ENCODE data around the gene SLC9A3. TPM values are rescaled to one million over a fixed set of nuclear protein-coding genes. Genes with fewer than 3 reads are reported as not detected.
A peak's percentile ranks its signal among the peaks of the same experiment; 100 is the strongest.

SLC9A3 gene
- total RNA-seq, 1 experiment from 2014 or later = 1.9 TPM

DNA sequence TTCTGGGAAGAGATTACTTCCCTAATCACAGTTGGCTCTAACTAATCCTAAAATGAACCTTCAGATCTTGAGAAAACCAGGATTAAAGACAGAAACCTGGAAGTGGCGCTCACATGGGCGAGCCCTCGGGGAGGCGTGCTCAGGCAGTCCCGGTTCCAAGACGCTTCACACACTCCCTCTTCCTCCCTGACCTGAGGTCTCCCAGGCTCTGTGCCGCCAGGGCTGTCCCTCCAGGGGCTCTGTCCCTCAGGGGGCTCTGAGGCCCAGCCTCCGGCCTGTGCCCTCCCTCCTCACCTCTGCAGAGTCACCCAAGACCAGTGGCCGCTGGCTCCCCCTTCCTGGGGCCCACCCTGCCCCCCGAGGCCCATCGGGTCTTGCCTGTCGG lies 10.2 kb downstream of the SLC9A3 start:
- H3K27me3 ChIP-seq (replicated peaks; ENCODE audit: insufficient read depth, low read depth, low read length, poor library complexity) = peaks cover 2% of the 10 kb centered on the region
- H3K4me3 ChIP-seq (ENCODE audit: low read depth, low read length, poor library complexity, severe bottlenecking) = no peak overlapping the region
- DNase-seq (ENCODE audit: low spot score) = no peak
- H3K27ac ChIP-seq (ENCODE audit: low read depth, low read length, poor library complexity, severe bottlenecking) = no peak overlapping the region
- peaks cover 8% of the 10 kb centered on the region for H3K4me1 ChIP-seq (ENCODE audit: insufficient read depth, low read length, poor library complexity, severe bottlenecking)
- ChIA-PET POLR2A (ENCODE audit: low non-redundant PET) (no interaction called here), CTCF (no interaction called here)
- H3K9me3 ChIP-seq (ENCODE audit: low read depth, low read length, poor library complexity, severe bottlenecking) = no peaks in the 10 kb centered on the region
- TF ChIP-seq EZH2 (IDR thresholded peaks at IDR 0.05; ENCODE audit: borderline replicate concordance, low read depth, low read length, poor library complexity, severe bottlenecking) = no peak
- TF ChIP-seq, protein P1, sequence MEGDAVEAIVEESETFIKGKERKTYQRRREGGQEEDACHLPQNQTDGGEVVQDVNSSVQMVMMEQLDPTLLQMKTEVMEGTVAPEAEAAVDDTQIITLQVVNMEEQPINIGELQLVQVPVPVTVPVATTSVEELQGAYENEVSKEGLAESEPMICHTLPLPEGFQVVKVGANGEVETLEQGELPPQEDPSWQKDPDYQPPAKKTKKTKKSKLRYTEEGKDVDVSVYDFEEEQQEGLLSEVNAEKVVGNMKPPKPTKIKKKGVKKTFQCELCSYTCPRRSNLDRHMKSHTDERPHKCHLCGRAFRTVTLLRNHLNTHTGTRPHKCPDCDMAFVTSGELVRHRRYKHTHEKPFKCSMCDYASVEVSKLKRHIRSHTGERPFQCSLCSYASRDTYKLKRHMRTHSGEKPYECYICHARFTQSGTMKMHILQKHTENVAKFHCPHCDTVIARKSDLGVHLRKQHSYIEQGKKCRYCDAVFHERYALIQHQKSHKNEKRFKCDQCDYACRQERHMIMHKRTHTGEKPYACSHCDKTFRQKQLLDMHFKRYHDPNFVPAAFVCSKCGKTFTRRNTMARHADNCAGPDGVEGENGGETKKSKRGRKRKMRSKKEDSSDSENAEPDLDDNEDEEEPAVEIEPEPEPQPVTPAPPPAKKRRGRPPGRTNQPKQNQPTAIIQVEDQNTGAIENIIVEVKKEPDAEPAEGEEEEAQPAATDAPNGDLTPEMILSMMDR (conservative IDR thresholded peaks at IDR 0.05; ENCODE audit: low read depth, low read length) = no peak
- H3K36me3 ChIP-seq (ENCODE audit: insufficient read depth, low read length, poor library complexity, severe bottlenecking) = no peaks in the 10 kb centered on the region
- intact Hi-C loops (cut with micrococcal nuclease; ENCODE audit: unreplicated experiment) = no loop called here
- no TSS peak for BruUV-seq (replicated peaks)

DNA sequence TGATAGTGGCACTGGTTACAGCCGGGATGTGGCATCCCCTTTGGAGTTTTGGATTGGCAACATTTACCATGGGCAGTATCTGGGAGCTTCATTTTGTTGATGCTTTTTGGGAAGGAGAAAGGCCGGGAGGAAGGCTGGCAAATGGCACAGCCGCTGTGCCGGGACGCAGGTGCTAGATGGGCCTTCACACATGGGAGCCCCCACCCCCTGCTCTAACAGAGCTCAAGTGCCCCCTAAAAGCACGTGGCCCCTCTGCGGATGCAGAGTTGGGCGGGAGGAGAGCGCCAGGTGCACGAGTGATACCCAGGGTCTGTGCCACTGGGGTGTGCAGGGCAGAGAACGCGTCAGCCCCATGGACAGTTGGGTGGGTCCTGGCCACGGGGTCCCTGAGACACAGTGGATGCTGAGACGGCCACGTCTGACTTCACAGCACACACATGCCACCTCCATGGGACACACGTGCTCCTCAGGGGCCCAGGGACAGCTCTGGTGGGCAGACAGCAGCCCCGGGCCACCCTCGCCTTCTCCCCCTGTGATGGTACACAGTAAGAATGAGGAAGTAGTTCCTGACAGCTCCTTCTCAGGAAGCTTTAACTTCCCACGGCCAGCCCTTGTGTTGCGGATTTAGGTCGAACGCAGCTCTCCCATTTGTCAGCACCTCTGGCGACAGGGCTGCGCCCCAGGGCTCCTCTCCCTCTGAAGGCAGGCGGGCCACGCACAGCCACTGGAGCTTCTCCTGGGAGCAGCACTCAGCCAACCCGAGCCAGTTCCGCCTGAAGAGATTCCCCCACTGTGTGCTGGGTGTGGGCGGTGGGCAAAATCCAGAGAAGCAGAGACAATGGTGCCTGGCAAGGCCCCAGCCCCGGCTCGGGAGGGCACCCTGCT lies 10.8 kb downstream of the SLC9A3 start:
- CTCF ChIA-PET = no interaction called here
- peak; percentile 32 for DNase-seq (ENCODE audit: low spot score)
- intact Hi-C loops (cut with micrococcal nuclease; ENCODE audit: unreplicated experiment) = no loop called here
- peaks cover 8% of the 10 kb centered on the region for H3K4me1 ChIP-seq (ENCODE audit: insufficient read depth, low read length, poor library complexity, severe bottlenecking)
- no peak overlapping the region for H3K27ac ChIP-seq (ENCODE audit: low read depth, low read length, poor library complexity, severe bottlenecking)
- POLR2A ChIA-PET (ENCODE audit: low non-redundant PET) = no interaction called here
- no TSS peak for BruUV-seq (replicated peaks)
- no peak for TF ChIP-seq EZH2 (IDR thresholded peaks at IDR 0.05; ENCODE audit: borderline replicate concordance, low read depth, low read length, poor library complexity, severe bottlenecking)
- TF ChIP-seq, protein P1 (conservative IDR thresholded peaks at IDR 0.05; ENCODE audit: low read depth, low read length) = no peak
- no peak overlapping the region for H3K4me3 ChIP-seq (ENCODE audit: low read depth, low read length, poor library complexity, severe bottlenecking)
- no peaks in the 10 kb centered on the region for H3K9me3 ChIP-seq (ENCODE audit: low read depth, low read length, poor library complexity, severe bottlenecking)
- H3K36me3 ChIP-seq (ENCODE audit: insufficient read depth, low read length, poor library complexity, severe bottlenecking) = no peaks in the 10 kb centered on the region
- H3K27me3 ChIP-seq (replicated peaks; ENCODE audit: insufficient read depth, low read depth, low read length, poor library complexity) = no peaks in the 10 kb centered on the region

DNA sequence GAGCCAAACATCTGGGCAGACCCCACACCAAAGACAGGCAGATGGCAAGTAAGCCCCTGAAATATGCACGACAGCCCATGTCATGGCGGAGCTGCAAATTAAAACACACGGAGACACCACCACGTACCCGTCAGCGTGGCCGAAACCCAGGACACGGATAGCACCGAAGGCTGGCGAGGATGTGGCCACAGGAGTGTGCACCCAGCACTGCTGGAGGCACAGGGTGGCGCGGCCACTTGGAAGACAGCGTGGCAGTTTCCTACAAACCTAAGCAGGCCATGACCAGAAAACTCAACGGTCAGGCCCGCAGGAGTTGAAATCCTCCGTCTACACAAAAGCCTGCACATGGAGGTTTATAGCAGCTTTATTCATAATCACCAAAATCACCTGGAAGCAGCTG lies 12.8 kb downstream of the SLC9A3 start:
- TF ChIP-seq, protein P1 (conservative IDR thresholded peaks at IDR 0.05; ENCODE audit: low read depth, low read length) = no peak
- TF ChIP-seq EZH2 (IDR thresholded peaks at IDR 0.05; ENCODE audit: borderline replicate concordance, low read depth, low read length, poor library complexity, severe bottlenecking) = no peak
- Histone ChIP-seq H3K27me3 (replicated peaks; ENCODE audit: insufficient read depth, low read depth, low read length, poor library complexity) (no peaks in the 10 kb centered on the region), H3K4me3 (ENCODE audit: low read depth, low read length, poor library complexity, severe bottlenecking) (no peak overlapping the region), H3K4me1 (ENCODE audit: insufficient read depth, low read length, poor library complexity, severe bottlenecking) (peaks cover 8% of the 10 kb centered on the region), H3K36me3 (ENCODE audit: insufficient read depth, low read length, poor library complexity, severe bottlenecking) (no peaks in the 10 kb centered on the region), H3K27ac (ENCODE audit: low read depth, low read length, poor library complexity, severe bottlenecking) (no peak overlapping the region), H3K9me3 (ENCODE audit: low read depth, low read length, poor library complexity, severe bottlenecking) (no peaks in the 10 kb centered on the region)
- no peak for DNase-seq (ENCODE audit: low spot score)
- ChIA-PET CTCF (no interaction called here), POLR2A (ENCODE audit: low non-redundant PET) (no interaction called here)
- intact Hi-C loops (cut with micrococcal nuclease; ENCODE audit: unreplicated experiment) = no loop called here
- BruUV-seq (replicated peaks) = no TSS peak

Measured in A673 (cell line).